NCI-H2227 (cell line): ENCODE results near the gene ARMC9.
"Not testable (repeated sequence)": the region's sequence is repeated elsewhere in the genome, so short reads cannot be mapped to it uniquely, and the experiment has no call there.

ENCODE experiments used
- DNase-seq: peaks from one replicate; lab custom pipeline; 2025; ENCODE audit not compliant: unreplicated experiment; lab: John Stamatoyannopoulos, UW

The ARMC9 gene

DNA sequence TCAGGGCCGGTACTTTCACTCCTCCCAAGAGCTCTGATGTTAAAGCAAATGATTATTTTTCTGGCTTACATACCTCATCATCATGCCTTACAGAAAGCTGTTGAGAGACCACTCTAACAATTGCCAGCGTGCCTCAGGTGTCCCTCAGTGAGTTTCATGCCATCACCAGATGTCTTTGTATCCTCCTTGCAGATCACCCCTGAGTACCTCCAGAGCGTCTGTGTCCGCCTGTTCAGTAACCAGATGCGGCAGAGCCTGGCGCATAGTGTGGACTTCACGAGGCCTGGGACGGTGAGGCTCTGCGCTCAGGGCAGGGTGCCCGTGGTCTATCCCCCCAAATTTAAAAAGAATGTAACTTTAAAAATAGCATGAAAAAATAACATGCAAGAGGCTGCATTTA lies 41.3 kb downstream of the ARMC9 start:
- DNase-seq = no peak

DNA sequence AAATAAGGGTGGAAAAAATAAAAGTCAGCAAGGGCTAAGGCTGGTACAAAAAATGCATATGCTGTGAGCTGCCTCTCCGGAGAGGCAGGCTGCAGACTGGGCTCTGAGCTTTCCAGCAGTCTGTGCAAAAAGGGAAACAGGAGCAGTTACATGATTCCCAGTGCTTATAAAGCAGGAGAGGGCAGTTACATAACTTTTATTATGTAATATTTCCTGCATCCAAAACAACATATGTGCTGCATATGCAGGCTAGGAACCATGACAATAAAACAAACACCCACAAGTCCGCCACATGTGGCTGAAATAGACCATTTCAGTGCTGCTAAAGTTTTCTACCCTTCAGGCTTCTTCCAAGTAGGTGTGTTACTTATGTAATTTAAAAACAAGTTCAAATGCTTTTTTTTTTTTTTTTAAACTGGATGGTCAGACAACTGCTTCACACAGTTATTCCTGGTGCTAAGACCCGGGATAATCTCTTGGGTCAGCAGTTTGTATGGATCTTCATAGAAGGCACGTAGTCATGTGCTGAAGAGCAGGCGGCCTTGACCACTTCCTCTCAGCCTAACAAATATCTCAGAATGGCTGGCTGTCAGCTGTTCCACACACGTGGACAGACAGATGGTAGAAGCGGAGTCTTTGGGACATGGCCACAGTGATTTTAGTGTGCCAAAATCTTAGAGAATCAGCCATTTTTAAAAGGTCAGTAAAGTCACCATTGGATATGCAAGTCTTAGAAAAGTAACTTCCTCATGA lies 43.5 kb downstream of the ARMC9 start:
- DNase-seq = no peak

DNA sequence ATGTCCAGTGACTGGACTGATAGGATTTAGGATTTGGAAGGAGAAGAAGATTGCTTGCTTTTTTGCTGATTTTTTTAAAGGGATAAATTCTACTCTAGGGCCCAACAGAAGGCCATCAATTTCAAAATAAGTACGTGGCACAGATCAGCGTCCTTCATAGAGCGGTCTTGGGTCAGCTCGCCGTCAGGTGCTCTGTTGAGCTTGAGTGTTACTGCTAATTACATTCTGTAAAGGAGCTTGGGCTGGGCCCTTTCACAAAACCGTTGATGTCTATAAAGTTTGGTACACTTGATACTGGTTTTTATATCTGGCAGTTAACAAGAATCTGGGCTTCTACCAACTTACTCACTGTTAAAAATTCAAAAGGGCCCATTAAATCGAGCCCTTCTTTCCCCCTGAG lies 45.4 kb downstream of the ARMC9 start:
- DNase-seq = no peak

DNA sequence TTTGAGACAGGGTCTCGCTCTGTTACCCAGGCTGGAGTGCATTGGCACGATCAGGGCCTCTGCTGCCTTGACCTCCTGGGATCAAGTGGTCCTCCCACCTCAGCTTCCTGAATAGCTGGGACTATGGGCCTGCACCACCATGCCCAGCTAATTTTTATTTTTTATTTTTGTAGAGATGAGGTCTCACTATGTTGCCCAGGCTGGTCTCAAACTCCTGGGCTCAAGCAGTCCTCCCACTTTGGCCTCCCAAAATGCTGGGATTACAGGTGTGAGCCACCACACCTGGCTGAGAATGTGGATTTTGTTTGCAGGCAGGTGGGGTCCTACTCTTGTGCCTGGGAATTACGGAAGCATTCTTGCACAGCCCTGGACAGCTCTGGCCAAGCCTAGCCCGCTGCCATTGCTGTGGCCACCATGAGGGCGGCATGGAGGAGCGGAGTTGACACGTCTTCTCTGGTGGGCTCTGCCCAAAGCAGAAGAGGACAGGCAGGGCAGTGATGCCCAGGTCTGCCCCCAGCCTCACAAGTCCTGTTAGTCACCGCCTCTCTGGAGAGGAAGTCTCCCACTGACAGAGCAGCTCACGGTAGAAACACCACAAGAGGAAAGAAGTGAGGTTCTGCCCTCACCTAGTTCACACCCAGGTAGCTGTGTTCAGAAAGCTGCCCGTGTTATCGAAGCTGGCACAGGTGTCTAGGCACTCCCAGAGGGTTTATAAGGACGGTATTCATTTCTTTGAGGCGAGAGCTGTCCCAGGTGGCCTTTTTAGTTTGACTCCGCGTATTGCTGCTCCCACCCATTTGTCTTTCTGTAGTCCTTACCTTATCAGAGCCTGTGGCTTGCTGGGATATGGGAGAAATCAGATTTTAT lies 46.2 kb downstream of the ARMC9 start:
- no peak for DNase-seq

DNA sequence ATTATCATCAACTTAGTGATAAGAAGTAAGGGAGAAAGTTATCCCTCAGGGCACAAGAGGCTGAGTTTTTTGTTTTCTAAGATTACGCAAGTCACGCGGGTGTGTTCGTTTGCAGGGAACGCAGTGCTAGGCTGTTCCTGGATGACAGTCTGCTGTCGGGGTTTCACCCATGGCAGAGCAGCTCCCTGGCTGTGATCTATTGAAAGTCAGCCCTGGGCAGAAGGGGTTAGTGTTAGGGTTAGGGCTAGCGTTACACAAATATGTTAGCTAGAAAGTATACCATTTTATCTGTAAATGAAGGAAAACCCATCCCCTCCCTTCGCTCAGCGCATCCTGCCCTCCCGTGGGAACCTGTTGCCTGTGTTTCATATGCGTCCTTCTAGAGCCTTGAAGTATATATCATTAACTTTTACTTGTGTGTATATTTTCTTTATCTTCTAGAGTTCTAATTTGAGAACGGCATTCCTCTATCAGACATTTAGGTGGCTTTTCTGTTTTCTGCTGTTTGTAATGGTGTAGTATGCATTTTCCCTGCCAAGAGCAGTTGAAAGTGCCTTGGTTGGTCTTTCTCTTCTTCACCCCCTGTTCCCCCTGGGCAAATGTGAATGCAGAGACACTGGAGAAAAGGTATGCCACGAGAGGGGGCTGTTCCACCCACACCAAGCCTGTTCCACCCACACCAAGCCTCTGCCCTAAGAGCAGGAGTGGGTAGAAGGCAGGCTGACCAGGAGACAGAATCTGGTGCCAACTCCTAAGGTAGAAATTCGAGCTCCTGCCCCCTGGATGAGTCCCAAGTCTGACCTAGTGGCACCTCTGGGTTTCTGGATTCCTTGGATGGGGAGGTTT lies 47.0 kb downstream of the ARMC9 start:
- no peak for DNase-seq

DNA sequence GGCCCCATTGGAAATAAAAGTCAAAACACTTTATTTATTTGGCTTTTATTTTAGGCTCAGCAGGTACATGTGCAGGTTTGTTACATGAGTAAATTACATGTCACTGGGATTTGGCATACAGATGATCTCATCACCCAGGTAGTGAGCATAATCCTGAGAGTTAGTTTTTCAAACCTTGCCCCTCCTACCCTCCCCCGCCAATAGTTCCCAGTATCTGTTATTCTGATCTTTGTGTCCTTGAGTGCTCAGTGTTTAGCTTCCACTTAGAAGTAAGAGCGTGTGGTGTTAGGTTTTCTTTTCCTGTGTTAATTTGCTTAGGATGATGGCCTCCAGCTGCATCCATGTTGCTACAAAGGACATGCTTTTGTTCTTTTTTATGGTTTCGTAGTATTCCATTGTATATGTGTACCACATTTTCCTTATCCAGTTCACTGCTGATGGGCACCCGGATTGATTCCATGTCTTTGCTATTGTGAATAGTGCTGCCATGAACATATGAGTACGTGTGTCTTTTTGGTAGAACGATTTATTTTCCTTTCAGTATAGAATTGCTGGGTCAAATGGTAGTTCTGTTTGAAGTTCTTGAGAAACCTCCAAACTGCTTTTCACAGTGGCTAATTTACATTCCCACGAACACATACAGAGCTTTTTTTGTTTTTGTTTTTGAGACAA lies 47.9 kb downstream of the ARMC9 start:
- no peak for DNase-seq

DNA sequence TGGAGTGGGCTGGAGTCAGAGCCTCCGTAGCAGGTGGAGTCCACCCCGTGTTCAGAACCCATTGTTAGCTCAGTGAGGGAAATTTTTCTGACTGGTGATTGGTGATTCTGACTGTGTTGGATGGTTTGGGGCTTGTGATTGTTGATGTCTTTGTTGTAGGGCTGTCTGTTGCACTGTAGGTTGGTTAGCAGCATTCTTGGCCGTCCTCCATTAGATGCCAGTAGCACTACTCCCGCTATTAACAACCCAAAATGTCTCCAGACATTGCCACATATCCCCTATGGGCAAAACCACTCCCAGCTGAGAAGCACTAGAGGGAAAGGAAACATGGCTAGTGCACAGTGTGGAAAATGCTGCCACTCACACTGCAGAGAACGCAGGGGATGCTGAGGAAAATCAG lies 51.7 kb downstream of the ARMC9 start:
- no peak for DNase-seq

DNA sequence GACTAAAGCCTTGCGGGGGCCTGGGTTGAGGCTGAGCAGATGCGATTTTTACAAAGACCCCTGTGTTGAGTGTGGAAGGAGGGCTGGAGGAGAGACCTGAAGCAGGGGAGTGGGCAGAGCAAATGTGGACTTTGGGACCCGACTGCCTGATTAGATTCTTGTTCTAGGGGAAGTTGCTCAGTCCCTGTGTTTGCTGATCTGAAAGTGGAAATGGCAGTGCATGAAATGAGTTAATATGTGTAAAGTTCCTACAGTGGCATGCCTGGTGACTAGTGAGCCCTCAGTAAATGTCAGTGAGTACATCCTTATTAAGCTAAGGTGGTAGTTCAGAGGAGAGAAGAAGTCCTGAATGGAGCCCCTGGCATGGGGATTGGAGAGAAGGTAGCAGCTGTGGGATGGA lies 52.3 kb downstream of the ARMC9 start:
- no peak for DNase-seq

DNA sequence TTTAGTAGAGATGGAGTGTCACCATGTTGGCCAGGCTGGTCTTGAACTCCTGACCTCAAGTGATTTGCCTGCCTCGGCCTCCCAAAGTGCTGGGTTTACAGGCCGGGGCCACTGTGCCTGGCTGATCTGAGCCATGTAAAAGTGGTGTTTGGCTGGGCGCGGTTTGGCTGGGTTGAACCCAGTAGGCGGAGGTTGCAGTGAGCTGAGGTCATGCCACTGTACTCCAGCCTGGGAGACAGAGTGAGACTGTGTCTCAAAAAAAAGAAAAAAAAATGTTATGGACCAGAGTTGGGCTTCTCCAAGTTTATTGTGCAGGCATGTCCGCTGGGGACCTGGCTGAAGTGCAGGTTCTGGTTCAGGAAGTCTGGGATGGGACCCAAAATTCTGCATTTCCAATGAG lies 54.9 kb downstream of the ARMC9 start:
- DNase-seq = not testable (repeated sequence)

DNA sequence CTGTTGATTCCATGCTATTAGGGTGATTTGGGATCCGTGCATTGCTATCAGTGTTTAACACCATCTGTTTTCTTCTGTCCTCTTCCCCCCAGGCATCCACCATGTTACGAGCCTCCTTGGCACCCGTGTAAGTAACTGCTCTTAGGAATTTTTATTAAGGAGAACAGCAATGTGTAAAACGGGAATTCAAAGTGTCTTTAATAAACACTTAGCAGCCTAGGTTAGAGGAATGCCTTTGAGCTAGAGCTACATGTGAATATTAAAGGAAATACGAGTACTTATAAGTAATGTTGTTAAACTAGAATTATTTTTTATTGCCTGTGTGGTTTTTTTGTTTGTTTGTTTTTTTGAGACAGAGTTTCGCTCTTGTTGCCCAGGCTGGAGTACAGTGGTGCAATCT lies 58.1 kb downstream of the ARMC9 start:
- DNase-seq = no peak

DNA sequence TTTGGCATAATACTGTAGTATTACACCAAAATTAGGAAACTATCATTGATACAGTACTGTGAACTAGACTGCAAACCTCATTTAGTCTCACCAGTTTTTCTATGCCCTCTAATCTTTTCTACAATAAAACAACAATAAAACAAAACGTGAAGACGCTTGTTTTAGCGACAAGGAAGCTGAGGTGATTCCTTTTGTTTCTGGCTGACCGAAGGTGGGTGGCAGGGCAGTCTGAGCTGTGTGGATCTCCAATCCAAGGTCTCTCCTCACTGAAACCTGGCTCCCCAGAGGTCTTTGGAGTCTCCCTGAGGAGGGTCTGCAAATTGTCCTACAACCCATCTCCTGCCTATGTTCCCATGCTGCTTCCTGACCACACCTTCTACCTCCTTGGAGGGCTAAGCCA lies 59.3 kb downstream of the ARMC9 start:
- DNase-seq = no peak

DNA sequence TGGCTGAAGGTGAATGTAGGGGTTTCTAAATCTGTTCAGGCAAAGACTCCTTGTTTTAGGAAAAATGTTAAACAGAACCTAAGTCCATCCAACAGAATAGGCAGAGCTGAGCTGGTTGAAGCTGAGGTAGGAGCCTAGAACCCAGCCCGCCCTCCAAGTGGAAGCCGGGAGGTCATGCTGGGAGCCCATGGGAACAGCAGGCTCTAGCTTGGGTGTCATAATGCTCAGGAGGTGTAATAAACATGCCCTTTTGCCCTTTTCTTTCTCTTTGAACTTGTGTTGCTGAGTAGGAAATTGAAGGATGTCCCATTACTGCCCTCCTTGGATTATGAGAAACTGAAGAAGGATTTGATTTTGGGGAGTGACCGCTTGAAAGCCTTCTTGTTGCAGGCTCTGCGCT lies 60.3 kb downstream of the ARMC9 start:
- DNase-seq = no peak

DNA sequence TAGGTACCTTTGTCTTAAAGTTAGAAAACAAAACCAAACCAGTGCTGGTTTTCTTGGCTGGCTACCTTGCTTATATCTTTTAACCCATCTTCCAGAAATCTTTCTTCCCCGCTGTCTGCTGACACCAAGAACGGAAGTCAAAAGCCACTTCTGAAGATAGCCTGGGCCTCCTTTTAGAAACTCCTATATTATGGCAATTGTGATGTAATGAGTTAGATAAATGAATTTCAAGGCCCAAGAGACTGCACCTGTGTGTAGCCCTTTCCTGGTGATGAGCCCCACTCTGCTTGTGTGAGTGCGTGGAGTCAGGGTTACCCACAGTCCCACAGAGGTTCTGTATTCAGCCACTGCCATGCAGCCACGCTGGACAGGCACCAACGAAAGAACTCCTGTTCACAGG lies 60.7 kb downstream of the ARMC9 start:
- DNase-seq = no peak

DNA sequence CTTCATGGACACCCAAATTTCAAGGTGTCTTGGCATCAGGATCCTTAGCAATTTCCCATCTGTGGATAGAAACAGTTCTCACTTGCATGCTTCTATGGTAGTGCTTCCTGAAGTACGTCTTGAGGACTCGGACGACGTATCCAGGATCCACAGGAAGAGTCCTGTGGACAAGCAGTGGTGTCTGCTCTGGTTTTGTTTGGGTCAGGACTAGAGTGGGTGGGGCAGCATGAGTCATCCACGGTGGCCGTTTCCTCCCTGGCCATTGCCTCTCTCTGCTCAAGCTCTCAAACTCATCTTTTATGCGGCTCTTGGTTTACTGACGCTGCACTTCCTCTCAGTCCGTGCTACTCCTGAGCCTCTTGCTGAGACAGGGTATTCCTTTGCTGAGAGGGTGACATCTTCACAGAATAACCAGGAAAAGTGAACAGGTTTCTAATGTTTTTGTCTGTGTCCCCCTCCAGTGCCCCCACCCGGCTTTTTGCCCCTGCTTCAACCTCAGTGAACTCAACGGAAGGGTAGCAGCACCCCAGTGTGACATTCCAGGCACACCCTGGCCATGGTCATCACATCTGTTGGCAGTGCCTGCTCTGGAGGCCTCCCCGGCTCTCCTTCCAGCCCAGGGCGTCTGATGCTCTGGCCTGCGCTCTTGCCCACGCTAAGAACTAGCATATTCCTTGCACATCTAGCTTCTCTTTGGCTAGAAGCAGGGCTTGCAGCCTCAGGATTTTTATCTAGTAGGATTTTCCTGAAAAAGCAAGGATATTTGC lies 62.2 kb downstream of the ARMC9 start:
- DNase-seq = no peak

DNA sequence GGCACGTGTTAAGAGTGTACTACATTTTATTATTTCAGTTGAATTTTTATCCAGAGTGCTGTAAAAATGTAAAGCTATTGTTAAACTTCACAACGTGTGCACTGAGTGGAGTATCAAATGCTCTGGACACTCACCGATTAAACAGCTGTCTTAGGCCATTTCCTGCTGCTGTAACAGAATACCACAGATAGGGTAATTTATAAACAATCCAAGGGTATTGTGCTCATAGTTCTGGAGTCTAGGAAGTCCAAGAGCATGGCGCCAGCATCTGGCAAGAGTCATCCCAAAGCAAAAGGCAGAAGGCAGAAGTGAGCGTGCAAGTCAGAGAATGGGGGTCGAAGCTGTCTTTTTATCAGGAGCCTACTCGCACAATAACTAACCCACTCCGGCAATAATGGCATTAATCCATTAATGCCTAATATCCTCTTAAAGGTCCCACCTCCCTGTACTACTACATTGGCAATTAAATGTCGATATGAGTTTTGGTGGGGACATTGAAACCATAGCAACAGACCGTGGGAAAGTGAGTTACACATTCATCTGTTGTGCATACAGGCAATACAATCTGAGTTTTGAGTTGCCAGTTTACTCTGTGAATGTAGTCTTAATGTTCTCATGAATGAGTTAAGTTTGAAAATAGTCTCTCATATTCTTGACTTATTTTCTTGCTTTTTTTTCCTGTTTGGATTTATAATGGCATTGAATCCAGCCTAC lies 64.8 kb downstream of the ARMC9 start:
- no peak for DNase-seq

DNA sequence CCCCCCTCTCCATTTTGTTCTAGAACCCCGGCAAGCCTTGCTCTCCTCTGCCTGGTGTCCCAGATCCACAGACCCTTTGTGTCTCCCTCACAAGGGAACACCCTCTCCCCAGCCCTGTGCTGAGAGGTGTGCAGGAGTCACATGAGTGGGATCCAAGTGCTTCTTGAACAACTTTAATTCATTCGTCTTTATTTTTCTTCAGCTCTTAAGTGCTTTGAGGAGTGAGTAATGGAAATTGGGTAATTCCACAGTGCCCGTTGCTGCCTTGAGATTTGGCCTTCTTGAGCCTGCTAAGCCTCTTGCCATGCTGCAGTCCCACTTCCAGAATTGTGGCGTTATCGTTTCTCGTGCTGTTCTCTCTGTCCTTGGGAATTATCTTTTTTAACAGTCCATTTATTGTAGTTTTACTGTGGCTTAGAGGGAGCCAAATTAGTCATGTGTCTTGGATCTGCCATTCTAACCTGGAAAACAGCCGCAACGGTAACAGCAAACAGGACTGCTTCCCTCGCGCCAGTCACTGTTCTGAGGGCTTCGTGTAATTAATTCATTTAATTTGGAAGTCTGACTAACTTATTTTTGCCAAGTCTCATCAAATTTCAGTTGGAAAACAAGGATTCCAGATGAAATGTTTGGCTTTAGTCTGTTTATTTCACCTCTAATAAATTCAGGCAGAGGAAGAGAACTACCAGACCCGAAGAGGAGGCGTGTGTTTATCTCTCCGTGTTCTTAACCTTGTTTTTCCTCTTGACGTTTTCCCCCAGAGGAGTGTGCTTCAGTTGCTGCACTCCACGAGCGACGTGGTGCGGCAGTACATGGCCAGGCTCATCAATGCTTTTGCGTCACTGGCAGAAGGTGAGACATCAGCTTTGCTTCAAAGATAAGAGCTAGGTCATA lies 72.0 kb downstream of the ARMC9 start:
- DNase-seq = no peak

DNA sequence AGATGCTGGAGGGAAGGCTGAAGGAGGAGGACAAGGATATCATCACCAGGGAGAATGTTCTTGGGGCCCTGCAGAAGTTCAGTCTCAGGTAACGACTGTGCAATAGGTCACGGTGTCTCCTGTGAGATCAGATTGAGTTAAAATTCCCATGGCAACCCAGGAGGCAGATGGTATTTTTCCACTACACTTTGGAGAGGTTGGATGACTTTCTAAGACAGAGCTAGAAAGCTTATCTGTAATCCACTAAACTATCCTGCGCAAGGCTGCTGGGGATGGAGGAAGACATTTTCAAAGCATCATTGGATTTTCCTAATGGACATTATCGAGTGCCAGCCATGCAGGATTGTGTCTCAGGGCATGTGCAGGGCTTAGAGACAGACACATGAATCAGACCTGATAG lies 74.6 kb downstream of the ARMC9 start:
- DNase-seq = no peak

DNA sequence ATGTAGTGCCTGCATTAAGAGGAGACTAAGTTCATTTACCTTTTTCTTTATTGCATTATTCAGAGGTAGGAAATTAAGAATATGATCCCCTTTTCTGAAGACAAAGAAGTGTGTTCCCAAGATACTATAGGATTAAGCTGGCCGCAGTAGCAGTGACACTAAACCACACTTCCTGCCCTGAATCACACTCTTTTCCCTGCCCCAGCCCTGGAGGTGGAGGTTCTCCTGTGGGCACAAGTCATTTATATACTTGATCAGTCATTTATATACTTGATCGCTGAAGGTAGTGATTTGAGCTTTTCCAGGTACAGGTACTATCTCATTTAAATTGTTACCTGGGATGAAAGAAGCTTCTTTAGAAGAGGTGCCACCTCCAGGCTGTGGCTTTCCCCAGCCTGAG lies 78.6 kb downstream of the ARMC9 start:
- DNase-seq = no peak

DNA sequence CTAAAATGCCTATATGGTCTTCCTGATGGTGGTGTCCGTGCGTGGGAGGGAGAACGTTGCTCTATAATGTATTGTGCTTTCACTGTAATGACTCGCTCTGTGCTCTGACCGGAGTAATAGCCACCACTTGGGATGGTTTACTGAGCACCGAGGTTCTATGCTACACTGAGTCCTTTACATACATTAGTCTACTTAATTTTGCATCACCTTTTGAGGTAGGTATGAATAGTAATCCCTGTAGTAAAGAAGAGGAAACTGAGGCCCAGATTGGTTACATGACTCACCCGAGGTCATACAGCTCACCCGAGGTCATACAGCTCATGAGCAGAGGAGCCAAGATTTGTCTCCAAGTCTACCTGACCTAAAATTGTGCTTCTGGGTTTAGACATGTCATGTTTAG lies 79.5 kb downstream of the ARMC9 start:
- DNase-seq = no peak
